Chondrocyte (in vitro differentiated cells): Measurements from ENCODE around the gene CETP. TPM values are rescaled to one million over a fixed set of nuclear protein-coding genes. Genes with fewer than 3 reads are reported as not detected.

Experiments used
- DNase-seq: peaks from one replicate; pipeline ENCODE4 v3.0.0; 2021; ENCODE audit warnings: mixed read lengths, low spot score
- H3K27ac Mint-ChIP-seq: one replicate; pipeline ENCODE4 v1.8.0; 2021; ENCODE audit warnings: mild to moderate bottlenecking, moderate library complexity, mixed read lengths; ENCODE audit not compliant: unreplicated experiment
- H3K27me3 Mint-ChIP-seq: 2 replicates; pipeline ENCODE4 v1.8.0; 2021; ENCODE audit warnings: low read depth, mixed read lengths
- H3K36me3 Mint-ChIP-seq: 2 replicates; pipeline ENCODE4 v1.8.0; 2021; ENCODE audit warnings: low read depth, mixed read lengths
- H3K4me1 Mint-ChIP-seq: 2 replicates; pipeline ENCODE4 v1.8.0; 2021; ENCODE audit warnings: low read depth, mild to moderate bottlenecking, mixed read lengths
- H3K4me3 Mint-ChIP-seq: one replicate; pipeline ENCODE4 v1.8.0; 2021; ENCODE audit warnings: mild to moderate bottlenecking, moderate library complexity, mixed read lengths; ENCODE audit not compliant: unreplicated experiment
- H3K9me3 Mint-ChIP-seq: 2 replicates; pipeline ENCODE4 v1.8.0; 2021; ENCODE audit warnings: low read depth, mixed read lengths
- CTCF ChIP-seq: fragments of 200-600 bp; sonication (generic); IDR thresholded peaks from 2 replicates; pipeline ENCODE4 v1.5.0; 2021; ENCODE audit warnings: antibody characterized with exemption, mild to moderate bottlenecking, moderate library complexity
- total RNA-seq: library from RNA; stranded (reverse); gene quantifications from 3 replicates; pipeline ENCODE4 v1.2.1, GENCODE V29; 2021

The CETP gene
- total RNA-seq, 1 donor from 2014 or later: not detected

GRCh38 chr16:56916571-56917403, 45.0 kb upstream of the CETP start:
- peaks cover 37% of the 10 kb centered on the region for H3K4me1 Mint-ChIP-seq
- no peaks in the 10 kb centered on the region for H3K9me3 Mint-ChIP-seq
- TF ChIP-seq CTCF: no peak
- no peak overlapping the region for H3K4me3 Mint-ChIP-seq
- no peak for DNase-seq
- H3K36me3 Mint-ChIP-seq: peaks cover 5% of the 10 kb centered on the region
- no peak overlapping the region for H3K27ac Mint-ChIP-seq
- H3K27me3 Mint-ChIP-seq: peaks cover 6% of the 10 kb centered on the region

DNA sequence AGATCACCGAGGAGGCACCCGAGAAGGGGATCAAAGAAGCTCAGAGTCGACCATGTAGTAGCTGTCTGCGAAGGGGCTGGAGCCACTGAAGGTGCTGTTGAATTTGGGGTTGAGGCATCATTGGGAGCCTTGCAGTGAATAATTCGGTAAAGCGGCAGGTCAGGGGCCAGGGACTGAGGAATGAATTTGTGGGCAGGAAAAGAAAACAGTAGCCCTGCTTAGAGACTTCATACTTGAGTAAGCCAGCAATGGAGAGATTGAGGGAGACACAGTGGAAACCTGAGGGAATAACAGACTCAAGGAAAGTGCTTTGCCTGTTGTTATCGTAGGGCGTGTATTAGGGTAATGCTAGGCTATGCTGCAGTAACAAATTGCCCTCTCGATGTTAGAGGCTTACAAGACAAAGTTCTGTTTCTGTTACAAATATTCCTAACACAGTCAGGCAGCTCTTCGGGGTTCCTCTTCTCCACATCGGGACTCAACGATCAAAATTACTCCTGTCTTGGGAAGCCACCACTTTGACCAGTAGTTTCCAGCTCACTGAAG, 43.2 kb upstream of the CETP start:
- Mint-ChIP-seq H3K9me3 (no peaks in the 10 kb centered on the region), H3K4me1 (peaks cover 22% of the 10 kb centered on the region), H3K4me3 (no peak overlapping the region), H3K27me3 (peaks cover 6% of the 10 kb centered on the region), H3K27ac (no peak overlapping the region), H3K36me3 (peaks cover 5% of the 10 kb centered on the region)
- no peak for TF ChIP-seq CTCF
- no peak for DNase-seq

- H3K27ac Mint-ChIP-seq: no peak overlapping the region
These were observed 42.5 kb upstream of the CETP start for GRCh38 chr16:56919099-56919800.

DNA sequence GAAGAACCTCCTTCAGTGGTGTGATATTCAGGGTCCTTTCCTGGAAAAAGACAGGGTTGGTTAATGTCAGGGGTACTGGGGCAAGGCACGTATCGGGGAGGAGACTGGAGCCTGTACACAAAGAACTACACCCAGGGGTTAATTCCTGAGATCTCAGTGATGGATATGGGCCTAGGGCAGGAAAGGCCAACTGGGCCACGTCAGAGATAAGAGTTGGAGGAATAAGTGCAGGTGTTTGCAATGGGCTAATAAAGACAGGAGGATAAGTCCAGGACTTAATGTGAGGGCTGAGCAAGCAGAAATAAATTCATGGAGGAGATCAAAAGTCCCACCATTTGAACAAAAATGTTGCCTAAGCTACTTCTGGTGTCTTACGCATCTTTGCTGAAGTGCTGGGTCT, 40.2 kb upstream of the CETP start:
- no peaks in the 10 kb centered on the region for H3K9me3 Mint-ChIP-seq
- H3K4me3 Mint-ChIP-seq: no peak overlapping the region
- peaks cover 2% of the 10 kb centered on the region for H3K36me3 Mint-ChIP-seq
- peaks cover 6% of the 10 kb centered on the region for H3K27me3 Mint-ChIP-seq
- H3K4me1 Mint-ChIP-seq: peaks cover 8% of the 10 kb centered on the region
- no peak overlapping the region for H3K27ac Mint-ChIP-seq
- TF ChIP-seq CTCF: no peak
- no peak for DNase-seq

More at GRCh38 chr16:56919099-56919800, 42.5 kb upstream of the CETP start:
- TF ChIP-seq CTCF: no peak
- H3K9me3 Mint-ChIP-seq: no peaks in the 10 kb centered on the region
- peaks cover 6% of the 10 kb centered on the region for H3K27me3 Mint-ChIP-seq
- no peak overlapping the region for H3K4me3 Mint-ChIP-seq
- peaks cover 22% of the 10 kb centered on the region for H3K4me1 Mint-ChIP-seq
- H3K36me3 Mint-ChIP-seq: peaks cover 4% of the 10 kb centered on the region
- no peak for DNase-seq

- H3K27me3 Mint-ChIP-seq: peaks cover 4% of the 10 kb centered on the region
- no peak for DNase-seq
- H3K4me3 Mint-ChIP-seq: no peak overlapping the region
- peaks cover under 1% of the 10 kb centered on the region for H3K4me1 Mint-ChIP-seq
- no peaks in the 10 kb centered on the region for H3K9me3 Mint-ChIP-seq
- H3K27ac Mint-ChIP-seq: no peak overlapping the region
- H3K36me3 Mint-ChIP-seq: no peaks in the 10 kb centered on the region
- no peak for TF ChIP-seq CTCF
These were observed 38.2 kb upstream of the CETP start for GRCh38 chr16:56923481-56924091.
